Astrocyte (in vitro differentiated cells and primary cell): ENCODE data around the gene HYAL4.

Experiments used
- CTCF ChIP-seq: IDR thresholded peaks from 2 replicates; pipeline ENCODE4 v1.5.1; 2011; ENCODE audit warnings: low read depth, mild to moderate bottlenecking, inconsistent platforms, low read length, moderate library complexity; ENCODE audit not compliant: insufficient read depth
- EZH2 ChIP-seq: IDR thresholded peaks from 2 replicates; pipeline ENCODE4 v1.6.1; 2012; ENCODE audit warnings: mild to moderate bottlenecking, low read length, inconsistent platforms; ENCODE audit not compliant: insufficient read depth

GRCh38 chr7:123849855-123850254 is 4.9 kb downstream of the HYAL4 start:
- TF ChIP-seq CTCF (no peak), EZH2 (no peak)
